ENCODE measurements around the gene COBLL1.
A peak's percentile ranks its signal among the peaks of the same experiment; 100 is the strongest.

Gene COBLL1

GRCh38 chr2:164782323-164782722 lies 59.3 kb downstream of the COBLL1 start:
- Histone ChIP-seq H3K27ac (ENCODE audit: extremely low read depth, low read depth, low read length) (no peak overlapping the region), H3K9me3 (ENCODE audit: control insufficient read depth, insufficient read depth, low read depth, low read length) (no peaks in the 10 kb centered on the region), H3K36me3 (ENCODE audit: control insufficient read depth in 2 of 2, insufficient read depth in 1 of 2, low read length in 2 of 2) (no peaks in the 10 kb centered on the region), H3K4me3 (ENCODE audit: low read depth, low read length) (no peak overlapping the region), H3K4me1 (ENCODE audit: control insufficient read depth, insufficient read depth, low read length) (peaks cover 16% of the 10 kb centered on the region)
- ChIA-PET CTCF (interaction anchor here (0.6 to 1.0 kb wide), 2 partner anchors 11 to 20 kb away, joined by 5 read pairs; no protein-coding TSS in a partner anchor), POLR2A (no interaction called here)
- TF ChIP-seq, protein P1, sequence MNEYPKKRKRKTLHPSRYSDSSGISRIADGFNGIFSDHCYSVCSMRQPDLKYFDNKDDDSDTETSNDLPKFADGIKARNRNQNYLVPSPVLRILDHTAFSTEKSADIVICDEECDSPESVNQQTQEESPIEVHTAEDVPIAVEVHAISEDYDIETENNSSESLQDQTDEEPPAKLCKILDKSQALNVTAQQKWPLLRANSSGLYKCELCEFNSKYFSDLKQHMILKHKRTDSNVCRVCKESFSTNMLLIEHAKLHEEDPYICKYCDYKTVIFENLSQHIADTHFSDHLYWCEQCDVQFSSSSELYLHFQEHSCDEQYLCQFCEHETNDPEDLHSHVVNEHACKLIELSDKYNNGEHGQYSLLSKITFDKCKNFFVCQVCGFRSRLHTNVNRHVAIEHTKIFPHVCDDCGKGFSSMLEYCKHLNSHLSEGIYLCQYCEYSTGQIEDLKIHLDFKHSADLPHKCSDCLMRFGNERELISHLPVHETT (tag by site-specific recombination; IDR thresholded peaks at IDR 0.05), result no peak
- TF ChIP-seq ZNF274 (IDR thresholded peaks at IDR 0.05; ENCODE audit: low read length), result no peak
- TF ChIP-seq ZNF274 (tag by site-specific recombination; IDR thresholded peaks at IDR 0.05; ENCODE audit: borderline replicate concordance), result no peak
- TF ChIP-seq GLI2 (tag by site-specific recombination; IDR thresholded peaks at IDR 0.05; ENCODE audit: borderline replicate concordance, low read depth), result no peak
- no peak for TF ChIP-seq PRDM4 (tag by site-specific recombination; IDR thresholded peaks at IDR 0.05)
- TF ChIP-seq ZFP37 (tag by site-specific recombination; IDR thresholded peaks at IDR 0.05), result no peak
- no peak for TF ChIP-seq KLF16 (tag by site-specific recombination; IDR thresholded peaks at IDR 0.05)
- no peak for TF ChIP-seq ZNF423 (tag by site-specific recombination; IDR thresholded peaks at IDR 0.05)
- no peak for TF ChIP-seq ZNF670 (tag by site-specific recombination; IDR thresholded peaks at IDR 0.05; ENCODE audit: low read depth)
- TF ChIP-seq, protein P2, sequence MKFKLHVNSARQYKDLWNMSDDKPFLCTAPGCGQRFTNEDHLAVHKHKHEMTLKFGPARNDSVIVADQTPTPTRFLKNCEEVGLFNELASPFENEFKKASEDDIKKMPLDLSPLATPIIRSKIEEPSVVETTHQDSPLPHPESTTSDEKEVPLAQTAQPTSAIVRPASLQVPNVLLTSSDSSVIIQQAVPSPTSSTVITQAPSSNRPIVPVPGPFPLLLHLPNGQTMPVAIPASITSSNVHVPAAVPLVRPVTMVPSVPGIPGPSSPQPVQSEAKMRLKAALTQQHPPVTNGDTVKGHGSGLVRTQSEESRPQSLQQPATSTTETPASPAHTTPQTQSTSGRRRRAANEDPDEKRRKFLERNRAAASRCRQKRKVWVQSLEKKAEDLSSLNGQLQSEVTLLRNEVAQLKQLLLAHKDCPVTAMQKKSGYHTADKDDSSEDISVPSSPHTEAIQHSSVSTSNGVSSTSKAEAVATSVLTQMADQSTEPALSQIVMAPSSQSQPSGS (tag by site-specific recombination; IDR thresholded peaks at IDR 0.05; ENCODE audit: low read depth), result 0 out of 2 replicates have a peak, but pooled peaks have one; percentile 9

DNA sequence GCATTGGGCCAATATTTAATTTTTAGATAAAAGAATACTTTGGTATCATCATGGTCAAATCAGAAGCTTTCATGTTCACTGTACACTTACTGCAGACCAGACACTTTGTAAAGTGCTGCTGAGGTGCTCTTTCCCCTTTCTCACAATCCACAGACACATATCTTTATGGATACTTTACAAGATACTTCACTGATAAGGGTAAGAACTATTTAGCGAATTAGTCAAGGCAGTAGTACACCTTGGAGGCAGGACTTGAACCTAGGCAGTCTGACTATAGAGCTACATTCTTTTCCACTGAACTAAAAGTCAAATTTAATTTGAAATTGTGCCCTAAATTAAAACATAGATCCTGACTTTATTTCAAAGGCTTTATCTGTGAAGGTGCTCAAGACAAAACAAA lies 60.2 kb downstream of the COBLL1 start:
- Histone ChIP-seq H3K4me1 (ENCODE audit: control insufficient read depth, insufficient read depth, low read length) (peaks cover 16% of the 10 kb centered on the region), H3K27ac (ENCODE audit: extremely low read depth, low read depth, low read length) (no peak overlapping the region), H3K9me3 (ENCODE audit: control insufficient read depth, insufficient read depth, low read depth, low read length) (no peaks in the 10 kb centered on the region), H3K4me3 (ENCODE audit: low read depth, low read length) (no peak overlapping the region), H3K36me3 (ENCODE audit: control insufficient read depth in 2 of 2, insufficient read depth in 1 of 2, low read length in 2 of 2) (no peaks in the 10 kb centered on the region)
- TF ChIP-seq, protein P3, sequence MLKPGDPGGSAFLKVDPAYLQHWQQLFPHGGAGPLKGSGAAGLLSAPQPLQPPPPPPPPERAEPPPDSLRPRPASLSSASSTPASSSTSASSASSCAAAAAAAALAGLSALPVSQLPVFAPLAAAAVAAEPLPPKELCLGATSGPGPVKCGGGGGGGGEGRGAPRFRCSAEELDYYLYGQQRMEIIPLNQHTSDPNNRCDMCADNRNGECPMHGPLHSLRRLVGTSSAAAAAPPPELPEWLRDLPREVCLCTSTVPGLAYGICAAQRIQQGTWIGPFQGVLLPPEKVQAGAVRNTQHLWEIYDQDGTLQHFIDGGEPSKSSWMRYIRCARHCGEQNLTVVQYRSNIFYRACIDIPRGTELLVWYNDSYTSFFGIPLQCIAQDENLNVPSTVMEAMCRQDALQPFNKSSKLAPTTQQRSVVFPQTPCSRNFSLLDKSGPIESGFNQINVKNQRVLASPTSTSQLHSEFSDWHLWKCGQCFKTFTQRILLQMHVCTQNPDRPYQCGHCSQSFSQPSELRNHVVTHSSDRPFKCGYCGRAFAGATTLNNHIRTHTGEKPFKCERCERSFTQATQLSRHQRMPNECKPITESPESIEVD (tag by site-specific recombination; IDR thresholded peaks at IDR 0.05), result peak; percentile 18; the same call in 1 of the 2 replicates
- TF ChIP-seq ZNF37A (tag by site-specific recombination; IDR thresholded peaks at IDR 0.05) (no peak), ZNF660 (tag by site-specific recombination; IDR thresholded peaks at IDR 0.05) (peak; percentile 68; the same call in 1 of the 2 replicates)
- ChIA-PET POLR2A (no interaction called here), CTCF (interaction anchor here (0.7 to 0.8 kb wide), 2 partner anchors 19 to 140 kb away, joined by 3 to 4 read pairs; no protein-coding TSS in a partner anchor)

DNA sequence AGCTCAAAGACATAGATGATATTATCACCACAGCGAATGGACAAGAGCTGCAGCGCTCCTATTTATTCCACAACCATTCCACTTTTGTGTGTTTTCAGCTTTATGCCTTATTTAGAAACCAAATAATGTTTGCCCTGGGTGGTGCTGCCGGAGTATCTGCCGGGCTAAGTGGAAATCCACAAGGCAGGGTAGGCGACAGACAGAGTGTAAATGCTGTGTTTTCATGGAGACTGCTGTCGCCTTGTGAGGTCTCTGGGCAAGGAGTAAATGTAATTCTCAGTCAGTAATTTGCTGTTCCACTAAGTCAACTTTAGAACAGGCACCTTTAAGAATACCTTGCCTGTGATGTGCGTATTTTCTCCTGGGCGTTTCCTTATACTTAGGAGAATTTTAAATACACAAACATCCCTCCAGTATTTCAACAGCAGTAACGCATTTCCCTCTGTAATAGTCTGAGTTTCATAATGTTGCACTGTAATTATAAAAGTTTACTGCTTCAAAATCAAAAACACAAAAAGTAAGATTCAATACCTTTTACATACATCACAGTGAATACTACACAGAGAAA lies 60.9 kb downstream of the COBLL1 start:
- ChIA-PET CTCF (interaction anchor here (0.7 to 1.2 kb wide), 3 partner anchors 42 to 141 kb away, joined by 3 to 4 read pairs (median 4); no protein-coding TSS in a partner anchor), POLR2A (no interaction called here)
- H3K4me1 ChIP-seq (ENCODE audit: control insufficient read depth, insufficient read depth, low read length), result peaks cover 16% of the 10 kb centered on the region
- no peaks in the 10 kb centered on the region for H3K36me3 ChIP-seq (ENCODE audit: control insufficient read depth in 2 of 2, insufficient read depth in 1 of 2, low read length in 2 of 2)
- H3K9me3 ChIP-seq (ENCODE audit: control insufficient read depth, insufficient read depth, low read depth, low read length), result no peaks in the 10 kb centered on the region
- H3K4me3 ChIP-seq (ENCODE audit: low read depth, low read length), result no peak overlapping the region
- no peak overlapping the region for H3K27ac ChIP-seq (ENCODE audit: extremely low read depth, low read depth, low read length)
- no peak for TF ChIP-seq ZNF394 (tag by site-specific recombination; IDR thresholded peaks at IDR 0.05; ENCODE audit: borderline replicate concordance)
- no peak for TF ChIP-seq ZXDB (tag by site-specific recombination; IDR thresholded peaks at IDR 0.05)
- no peak for TF ChIP-seq KLF8 (tag by site-specific recombination; IDR thresholded peaks at IDR 0.05)
- no peak for TF ChIP-seq MZF1 (tag by site-specific recombination; IDR thresholded peaks at IDR 0.05; ENCODE audit: borderline replicate concordance)
- no peak for TF ChIP-seq ZNF596 (tag by site-specific recombination; IDR thresholded peaks at IDR 0.05)
- no peak for TF ChIP-seq ZNF777 (tag by site-specific recombination; IDR thresholded peaks at IDR 0.05; ENCODE audit: borderline replicate concordance)
- no peak for TF ChIP-seq ZNF670 (tag by site-specific recombination; IDR thresholded peaks at IDR 0.05; ENCODE audit: low read depth)
- no peak for TF ChIP-seq ZBTB20 (tag by site-specific recombination; IDR thresholded peaks at IDR 0.05)
- no peak for TF ChIP-seq KLF7 (tag by site-specific recombination; IDR thresholded peaks at IDR 0.05; ENCODE audit: borderline replicate concordance)
- no peak for TF ChIP-seq ZNF138 (tag by site-specific recombination; IDR thresholded peaks at IDR 0.05; ENCODE audit: borderline replicate concordance)
- TF ChIP-seq, protein P4, sequence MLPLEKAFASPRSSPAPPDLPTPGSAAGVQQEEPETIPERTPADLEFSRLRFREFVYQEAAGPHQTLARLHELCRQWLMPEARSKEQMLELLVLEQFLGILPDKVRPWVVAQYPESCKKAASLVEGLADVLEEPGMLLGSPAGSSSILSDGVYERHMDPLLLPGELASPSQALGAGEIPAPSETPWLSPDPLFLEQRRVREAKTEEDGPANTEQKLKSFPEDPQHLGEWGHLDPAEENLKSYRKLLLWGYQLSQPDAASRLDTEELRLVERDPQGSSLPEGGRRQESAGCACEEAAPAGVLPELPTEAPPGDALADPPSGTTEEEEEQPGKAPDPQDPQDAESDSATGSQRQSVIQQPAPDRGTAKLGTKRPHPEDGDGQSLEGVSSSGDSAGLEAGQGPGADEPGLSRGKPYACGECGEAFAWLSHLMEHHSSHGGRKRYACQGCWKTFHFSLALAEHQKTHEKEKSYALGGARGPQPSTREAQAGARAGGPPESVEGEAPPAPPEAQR (tag by site-specific recombination; IDR thresholded peaks at IDR 0.05), result no peak

Measured in HEK293 (cell line).